Activated T-helper 17 cell treated with anti-CD3 and anti-CD28 coated beads, Interleukin-2, amount 50 U/mL, for 72 hours (primary cell): Measurements from ENCODE around the gene ATP13A4. TPM values are rescaled to one million over a fixed set of nuclear protein-coding genes. Genes with fewer than 3 reads are reported as not detected.
A peak's percentile ranks its signal among the peaks of the same experiment; 100 is the strongest.
"Not testable (repeated sequence)": the region's sequence is repeated elsewhere in the genome, so short reads cannot be mapped to it uniquely, and the experiment has no call there.

Source experiments
- ATAC-seq: fragments of 150-1000 bp; cut with Tn5 transposase; replicated peaks from 2 replicates; pipeline ENCODE4 v1.10.0; 2021; ENCODE audit warnings: mild to moderate bottlenecking, moderate library complexity
- H3K27ac Mint-ChIP-seq: one replicate; pipeline ENCODE4 v1.8.0; 2022; ENCODE audit warnings: mixed read lengths
- H3K27me3 Mint-ChIP-seq: one replicate; pipeline ENCODE4 v1.8.0; 2022; ENCODE audit warnings: mixed read lengths
- H3K36me3 Mint-ChIP-seq: one replicate; pipeline ENCODE4 v1.8.0; 2022; ENCODE audit warnings: low read depth, mild to moderate bottlenecking, mixed read lengths
- H3K4me1 Mint-ChIP-seq: one replicate; pipeline ENCODE4 v1.8.0; 2022; ENCODE audit warnings: mixed read lengths
- H3K4me3 Mint-ChIP-seq: one replicate; pipeline ENCODE4 v1.8.0; 2022; ENCODE audit warnings: mild to moderate bottlenecking, mixed read lengths
- H3K9me3 Mint-ChIP-seq: one replicate; pipeline ENCODE4 v1.8.0; 2022; ENCODE audit warnings: mixed read lengths
- total RNA-seq, 2 donors: library from RNA; stranded (reverse); gene quantifications; one replicate each; pipeline ENCODE4 v1.2.3, GENCODE V29; 2022

Gene ATP13A4
- total RNA-seq, 2 donors from 2014 or later: 2.7 to 3.3 TPM

DNA sequence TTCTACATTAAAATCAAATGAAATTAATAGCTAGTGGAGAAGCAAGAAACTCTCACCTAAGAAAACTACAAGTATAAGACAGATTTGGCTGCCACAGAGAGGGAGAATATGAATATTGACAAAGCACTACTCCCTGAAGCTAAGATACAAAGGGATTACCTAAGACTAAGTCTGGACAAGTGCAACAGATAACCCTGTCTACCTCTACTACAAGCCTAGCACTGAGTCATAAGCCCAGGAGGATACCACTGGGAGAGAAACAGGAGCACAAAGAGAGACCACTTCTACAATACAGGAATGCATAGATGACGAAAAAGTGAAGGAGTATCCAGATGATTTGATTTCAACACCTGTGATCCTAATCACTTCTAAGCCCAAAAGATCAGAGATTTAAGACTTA is 10.4 kb downstream of the ATP13A4 start:
- no peaks in the 10 kb centered on the region for H3K36me3 Mint-ChIP-seq
- H3K4me1 Mint-ChIP-seq: no peaks in the 10 kb centered on the region
- H3K9me3 Mint-ChIP-seq: peaks cover 5% of the 10 kb centered on the region
- H3K27me3 Mint-ChIP-seq: no peaks in the 10 kb centered on the region
- H3K4me3 Mint-ChIP-seq: no peak overlapping the region
- ATAC-seq: no peak
- H3K27ac Mint-ChIP-seq: no peak overlapping the region

DNA sequence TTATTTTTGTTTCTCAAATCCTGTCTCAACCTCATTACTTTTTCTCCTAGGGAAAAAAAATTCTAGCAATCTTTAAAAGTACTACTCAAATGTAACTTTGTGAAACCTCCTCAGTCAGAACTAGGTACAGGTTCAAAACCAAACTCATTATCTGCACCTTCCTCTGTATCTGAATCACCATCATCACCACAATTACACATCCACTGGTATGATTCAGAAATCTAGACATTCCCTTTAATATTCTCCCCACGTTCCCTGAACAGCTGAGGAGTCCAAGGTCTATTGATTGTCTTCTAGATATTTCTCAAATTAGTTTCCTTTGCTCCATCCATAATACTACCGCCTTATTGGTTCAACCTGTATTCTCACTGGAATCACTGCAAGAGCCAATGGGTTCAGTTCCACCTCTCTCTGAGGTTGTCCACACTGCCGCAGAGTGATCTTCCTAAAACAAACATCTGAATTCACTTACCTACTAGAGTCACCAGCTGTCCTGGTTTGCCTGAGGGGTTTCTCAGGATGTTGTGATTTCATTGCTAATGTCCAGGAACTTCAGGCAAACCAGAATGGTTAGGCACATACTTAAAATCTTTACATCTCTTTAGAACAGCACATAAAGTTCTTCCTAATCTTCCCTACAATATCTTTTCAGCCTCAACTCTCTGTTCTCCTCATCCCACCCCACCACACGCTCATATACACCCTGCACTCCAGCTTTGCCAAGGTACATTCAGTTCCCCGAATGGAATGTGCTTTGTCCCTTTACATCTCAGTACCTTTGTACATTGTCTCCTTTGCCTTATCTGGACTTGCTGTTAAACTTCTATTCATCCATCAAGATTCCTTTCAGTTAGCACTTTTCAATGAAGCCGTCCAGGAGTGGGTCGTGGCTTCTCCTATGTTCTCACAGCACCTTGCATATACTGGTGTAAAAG is 24.2 kb downstream of the ATP13A4 start:
- ATAC-seq: peak; percentile 45
- no peaks in the 10 kb centered on the region for H3K4me1 Mint-ChIP-seq
- no peaks in the 10 kb centered on the region for H3K9me3 Mint-ChIP-seq
- H3K36me3 Mint-ChIP-seq: no peaks in the 10 kb centered on the region
- peaks cover 22% of the 10 kb centered on the region for H3K27me3 Mint-ChIP-seq
- H3K27ac Mint-ChIP-seq: no peak overlapping the region
- H3K4me3 Mint-ChIP-seq: no peak overlapping the region

DNA sequence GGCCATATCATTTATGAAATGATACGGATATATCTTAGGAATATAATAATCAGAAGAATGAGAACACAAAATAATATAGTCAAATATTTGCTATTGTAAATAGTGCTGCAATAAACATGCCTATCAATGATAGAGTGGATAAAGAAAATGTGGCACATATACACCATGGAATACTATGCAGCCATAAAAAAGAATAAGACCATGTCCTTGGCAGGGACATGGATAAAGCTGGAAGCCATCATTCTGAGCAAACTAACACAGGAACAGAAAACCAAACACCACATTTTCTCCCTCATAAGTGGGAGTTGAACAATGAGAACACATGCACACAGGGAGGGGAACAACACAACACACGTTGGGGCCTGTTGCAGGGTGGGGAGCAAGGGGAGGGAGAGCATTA is 28.6 kb downstream of the ATP13A4 start:
- ATAC-seq: not testable (repeated sequence)

DNA sequence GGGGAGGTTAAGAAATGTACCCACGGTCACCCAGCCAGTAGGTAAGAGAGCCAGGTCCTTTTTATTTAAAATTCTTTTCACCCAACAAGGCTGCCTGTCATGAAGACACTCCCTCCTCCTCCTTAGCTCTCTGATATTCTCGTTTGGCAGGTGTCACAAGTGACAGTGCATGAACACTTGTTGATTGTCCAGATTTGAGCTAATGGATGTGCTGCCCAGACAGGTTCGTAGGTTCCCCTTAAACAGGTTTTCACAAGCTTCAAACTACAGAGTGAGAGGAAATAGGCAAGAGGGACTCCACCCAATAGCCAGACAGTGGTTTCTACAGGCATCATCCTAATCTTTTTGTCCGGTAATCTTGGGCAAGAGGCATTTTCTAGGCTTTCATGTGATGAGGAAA is 32.2 kb downstream of the ATP13A4 start:
- Mint-ChIP-seq H3K9me3 (no peaks in the 10 kb centered on the region), H3K36me3 (no peaks in the 10 kb centered on the region), H3K4me3 (no peak overlapping the region), H3K27me3 (peaks cover 12% of the 10 kb centered on the region), H3K27ac (no peak overlapping the region), H3K4me1 (no peaks in the 10 kb centered on the region)
- ATAC-seq: no peak

More for the DNA sequence above, 28.6 kb downstream of the ATP13A4 start:
- not testable (repeated sequence) for H3K27ac Mint-ChIP-seq, H3K4me1 Mint-ChIP-seq, H3K9me3 Mint-ChIP-seq, H3K4me3 Mint-ChIP-seq, H3K36me3 Mint-ChIP-seq
- peaks cover 19% of the 10 kb centered on the region for H3K27me3 Mint-ChIP-seq

DNA sequence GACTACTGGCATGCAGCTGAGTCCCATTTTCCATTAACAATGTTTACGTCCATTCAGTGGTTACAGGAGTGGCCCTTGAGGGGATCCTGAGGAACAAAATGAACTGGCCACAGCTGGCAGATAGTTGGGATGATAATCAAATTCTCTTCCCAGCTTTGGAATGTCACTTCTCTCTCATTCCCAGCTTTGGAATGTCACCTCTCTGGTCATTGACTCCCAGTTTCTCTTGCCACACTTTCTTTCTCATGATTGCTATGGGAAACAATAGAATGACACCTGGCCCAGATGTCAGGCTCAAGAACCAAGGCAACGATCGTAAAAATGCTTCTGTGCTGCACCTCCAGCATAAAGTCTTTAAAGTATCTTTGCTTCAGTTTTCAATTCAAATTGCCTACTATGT is 34.0 kb downstream of the ATP13A4 start:
- no peaks in the 10 kb centered on the region for H3K9me3 Mint-ChIP-seq
- no peaks in the 10 kb centered on the region for H3K4me1 Mint-ChIP-seq
- no peaks in the 10 kb centered on the region for H3K36me3 Mint-ChIP-seq
- H3K4me3 Mint-ChIP-seq: no peak overlapping the region
- peaks cover 12% of the 10 kb centered on the region for H3K27me3 Mint-ChIP-seq
- no peak for ATAC-seq
- H3K27ac Mint-ChIP-seq: no peak overlapping the region

DNA sequence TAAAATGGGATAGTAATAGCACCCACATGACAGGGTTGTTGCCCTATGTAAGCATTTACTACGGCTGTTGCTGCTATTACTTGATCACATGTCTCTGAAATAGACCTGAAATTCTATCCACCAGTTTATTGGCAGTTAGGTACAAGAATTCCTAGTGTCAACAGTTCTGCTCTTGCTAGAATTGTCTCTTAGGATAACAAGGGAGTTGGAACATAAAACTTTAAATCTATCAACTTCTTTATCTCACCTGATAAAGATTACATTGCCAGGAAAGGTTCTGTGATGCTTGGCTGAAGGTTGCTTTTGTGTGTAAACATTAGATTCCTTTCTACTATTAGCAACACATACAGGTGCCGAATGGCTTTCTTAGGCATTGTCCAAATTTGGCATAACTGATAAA is 38.7 kb downstream of the ATP13A4 start:
- Mint-ChIP-seq H3K4me1 (no peaks in the 10 kb centered on the region), H3K27ac (no peak overlapping the region), H3K27me3 (peaks cover 5% of the 10 kb centered on the region), H3K4me3 (no peak overlapping the region), H3K9me3 (no peaks in the 10 kb centered on the region), H3K36me3 (no peaks in the 10 kb centered on the region)
- ATAC-seq: no peak

DNA sequence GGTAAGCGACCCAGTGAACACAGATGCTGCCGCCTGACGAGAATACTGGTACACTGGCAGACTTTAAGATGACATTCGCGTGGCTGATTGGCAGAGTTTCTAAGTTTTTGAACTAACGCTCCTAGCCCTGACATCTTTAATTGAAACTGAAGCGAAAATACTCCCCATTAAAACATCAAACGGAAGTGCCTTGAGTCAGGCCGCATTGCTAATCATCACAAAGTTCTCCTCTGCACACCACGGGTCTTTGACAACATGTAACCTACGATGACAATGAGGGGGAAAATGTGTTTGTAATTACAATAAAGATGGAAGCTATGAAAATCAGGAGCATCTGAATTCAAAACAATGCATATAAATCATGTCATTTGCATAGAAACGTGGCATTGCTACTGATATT is 44.5 kb downstream of the ATP13A4 start:
- Mint-ChIP-seq H3K4me3 (no peak overlapping the region), H3K27me3 (peaks cover 7% of the 10 kb centered on the region), H3K27ac (no peak overlapping the region), H3K9me3 (no peaks in the 10 kb centered on the region), H3K36me3 (no peaks in the 10 kb centered on the region), H3K4me1 (no peaks in the 10 kb centered on the region)
- ATAC-seq: no peak

DNA sequence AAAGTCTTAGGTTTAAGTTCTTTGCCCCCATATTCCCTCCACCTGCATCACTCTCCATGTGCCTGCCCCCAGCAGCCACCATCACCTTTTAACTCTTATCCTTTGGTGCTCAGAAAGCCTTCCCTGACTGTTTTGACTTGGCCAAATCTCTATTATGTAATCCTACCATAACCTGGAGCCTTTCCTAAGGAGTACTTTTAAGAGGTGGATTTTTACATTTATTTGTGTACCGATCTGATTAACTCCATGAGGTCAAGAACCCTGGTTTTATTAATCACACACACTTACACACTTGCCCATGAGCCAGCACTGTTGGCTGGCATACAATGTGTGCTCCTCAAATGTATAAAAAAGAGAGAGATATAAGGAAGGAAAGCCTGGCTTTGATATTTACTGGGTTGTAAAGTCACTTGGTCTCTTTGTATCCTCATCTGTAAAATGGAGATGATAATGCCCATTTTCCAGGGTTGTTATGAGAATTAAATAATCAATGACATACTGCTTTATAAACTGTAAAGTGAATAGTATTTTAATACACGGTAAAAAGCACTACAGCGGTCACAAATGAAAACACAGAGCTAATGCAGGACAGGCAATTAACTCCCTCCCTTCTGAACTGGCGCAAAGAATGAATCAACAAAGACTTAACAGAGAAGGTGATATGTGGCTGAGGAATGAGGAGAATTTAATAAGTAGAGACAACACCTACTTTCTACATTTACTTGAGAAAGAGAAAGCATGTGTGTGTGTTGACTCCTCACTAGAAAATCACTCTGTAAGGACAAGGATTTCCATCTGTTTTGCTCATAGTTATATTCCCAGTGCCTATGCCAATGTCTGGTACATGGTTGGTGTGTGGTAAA is 45.4 kb downstream of the ATP13A4 start:
- no peaks in the 10 kb centered on the region for H3K9me3 Mint-ChIP-seq
- no peaks in the 10 kb centered on the region for H3K4me1 Mint-ChIP-seq
- no peak for ATAC-seq
- peaks cover 7% of the 10 kb centered on the region for H3K27me3 Mint-ChIP-seq
- no peak overlapping the region for H3K4me3 Mint-ChIP-seq
- H3K27ac Mint-ChIP-seq: no peak overlapping the region
- H3K36me3 Mint-ChIP-seq: no peaks in the 10 kb centered on the region

DNA sequence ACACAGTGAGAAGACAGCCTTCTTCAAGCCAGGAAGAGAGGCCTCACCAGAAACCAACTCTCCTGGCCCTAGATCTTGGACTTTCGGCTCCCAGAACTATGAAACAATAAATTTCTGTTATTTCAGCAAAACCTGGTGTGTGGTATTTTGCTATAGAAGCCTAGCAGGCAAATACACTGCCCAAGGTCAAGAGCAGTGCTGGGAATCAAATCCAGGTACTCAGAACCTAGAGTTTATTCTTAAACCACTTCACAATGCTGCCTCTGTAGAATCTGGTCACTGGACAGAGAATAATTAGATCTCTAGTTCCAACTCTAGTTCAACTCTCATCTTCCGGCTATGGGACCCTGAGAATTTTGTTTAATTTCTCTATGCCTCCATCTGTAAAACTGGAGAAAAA is 46.6 kb downstream of the ATP13A4 start:
- Mint-ChIP-seq H3K4me3 (no peak overlapping the region), H3K9me3 (no peaks in the 10 kb centered on the region), H3K27ac (no peak overlapping the region), H3K27me3 (peaks cover 7% of the 10 kb centered on the region), H3K36me3 (no peaks in the 10 kb centered on the region), H3K4me1 (no peaks in the 10 kb centered on the region)
- ATAC-seq: no peak

DNA sequence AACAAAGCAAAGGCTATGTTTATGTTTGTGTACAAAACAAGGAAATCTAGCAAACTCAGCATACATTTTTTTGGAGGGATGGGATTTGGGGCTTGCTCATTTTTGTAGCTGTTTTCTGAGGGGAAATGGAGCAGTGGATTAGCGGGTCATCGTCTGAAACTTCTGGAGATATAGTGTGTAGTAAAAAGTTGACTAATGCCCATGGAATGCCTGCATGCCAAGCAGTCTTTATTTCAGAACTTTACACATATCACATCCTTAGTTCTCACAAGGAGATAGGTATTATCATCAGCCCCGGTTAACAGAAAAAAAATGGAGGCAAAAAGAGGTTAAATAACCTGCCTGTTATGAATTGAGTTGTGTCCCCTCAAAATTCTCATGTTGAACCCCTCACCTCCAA is 47.1 kb downstream of the ATP13A4 start:
- Mint-ChIP-seq H3K4me3 (no peak overlapping the region), H3K27ac (no peak overlapping the region), H3K4me1 (no peaks in the 10 kb centered on the region), H3K9me3 (no peaks in the 10 kb centered on the region), H3K36me3 (no peaks in the 10 kb centered on the region), H3K27me3 (peaks cover 7% of the 10 kb centered on the region)
- ATAC-seq: no peak

- Mint-ChIP-seq H3K9me3 (no peaks in the 10 kb centered on the region), H3K27ac (no peak overlapping the region), H3K36me3 (no peaks in the 10 kb centered on the region), H3K4me1 (no peaks in the 10 kb centered on the region), H3K27me3 (peaks cover 7% of the 10 kb centered on the region), H3K4me3 (no peak overlapping the region)
- ATAC-seq: no peak
Measured at GRCh38 chr3:193506921-193507320, 47.8 kb downstream of the ATP13A4 start.

GRCh38 chr3:193502871-193503270 is 51.8 kb downstream of the ATP13A4 start:
- Mint-ChIP-seq H3K27me3 (peaks cover 2% of the 10 kb centered on the region), H3K4me1 (no peaks in the 10 kb centered on the region), H3K9me3 (no peaks in the 10 kb centered on the region), H3K36me3 (no peaks in the 10 kb centered on the region), H3K4me3 (no peak overlapping the region), H3K27ac (no peak overlapping the region)
- no peak for ATAC-seq

DNA sequence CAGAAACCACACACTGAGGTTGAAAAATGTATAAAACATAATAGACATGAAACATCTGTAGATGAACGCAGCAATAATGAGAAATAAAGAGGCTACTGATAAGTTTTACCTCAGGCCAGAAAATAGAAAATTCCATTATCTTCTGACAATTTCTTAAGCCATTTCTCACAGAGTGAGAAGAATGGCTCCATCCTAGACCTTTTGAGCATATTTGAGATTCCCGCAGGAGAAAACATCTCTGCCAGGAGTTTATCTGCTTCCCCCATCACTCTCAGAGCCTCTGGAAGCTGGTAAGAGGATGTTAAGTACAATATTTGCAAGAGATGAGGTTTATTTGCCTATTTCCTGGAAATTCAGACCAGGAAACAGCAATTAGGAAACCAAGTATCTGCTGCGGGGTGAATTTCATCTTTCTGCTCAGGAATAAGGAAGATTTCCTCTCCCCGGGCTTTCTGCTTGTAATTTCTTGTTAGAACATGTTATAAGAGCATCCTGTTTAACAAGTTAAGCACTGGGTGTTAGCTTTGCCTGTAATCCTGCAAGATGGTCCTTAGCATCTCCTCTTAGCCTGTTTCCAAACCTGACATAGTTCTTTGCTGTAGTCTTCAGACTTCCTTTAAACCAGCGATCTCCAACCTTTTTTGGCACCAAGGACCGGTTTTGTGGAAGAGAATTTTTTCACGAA is 54.8 kb downstream of the ATP13A4 start:
- no peaks in the 10 kb centered on the region for H3K36me3 Mint-ChIP-seq
- H3K4me1 Mint-ChIP-seq: no peaks in the 10 kb centered on the region

GRCh38 chr3:193499136-193499770 is 55.4 kb downstream of the ATP13A4 start:
- H3K4me3 Mint-ChIP-seq: no peak overlapping the region
- H3K36me3 Mint-ChIP-seq: no peaks in the 10 kb centered on the region
- no peak for ATAC-seq
- H3K4me1 Mint-ChIP-seq: no peaks in the 10 kb centered on the region
- H3K9me3 Mint-ChIP-seq: no peaks in the 10 kb centered on the region
- no peaks in the 10 kb centered on the region for H3K27me3 Mint-ChIP-seq
- no peak overlapping the region for H3K27ac Mint-ChIP-seq

More for the DNA sequence above, 54.8 kb downstream of the ATP13A4 start:
- no peak for ATAC-seq
- no peak overlapping the region for H3K27ac Mint-ChIP-seq
- no peaks in the 10 kb centered on the region for H3K27me3 Mint-ChIP-seq
- no peak overlapping the region for H3K4me3 Mint-ChIP-seq
- H3K9me3 Mint-ChIP-seq: no peaks in the 10 kb centered on the region
